Measurements from ENCODE around the gene FBXW2. TPM values are rescaled to one million over a fixed set of nuclear protein-coding genes. Genes with fewer than 3 reads are reported as not detected.

The FBXW2 gene
- 49.2 TPM for total RNA-seq

GRCh38 chr9:120792898-120793765 is at the start of gene FBXW2:
FBXW2 (minus strand) TSS chr9:120793416; CDS start chr9:120788258, 5,158 bp downstream.

GRCh38 chr9:120714088-120714845 is 78.9 kb downstream of the FBXW2 start, which contains the start of gene MEGF9:
MEGF9 (minus strand) TSS chr9:120714470; CDS start chr9:120714358, 112 bp downstream.

Other genes starting within 250 kb of the FBXW2 start
- 57.3 TPM for gene CDK5RAP2, start 213.2 kb downstream of the FBXW2 start, total RNA-seq
- gene MEGF9, start 78.9 kb downstream of the FBXW2 start, total RNA-seq, result 14.0 TPM
- 20.4 TPM for gene PSMD5, start 49.5 kb upstream of the FBXW2 start, total RNA-seq
- 22.4 TPM for gene PHF19, start 83.8 kb upstream of the FBXW2 start, total RNA-seq
- 5.2 TPM for gene TRAF1, start 133.4 kb upstream of the FBXW2 start, total RNA-seq